SW 1271 (cell line): ENCODE measurements around the gene MCCD1.

ENCODE experiments used
- DNase-seq, 2 experiments: peaks; one replicate each; lab custom pipeline; 2025; lab: John Stamatoyannopoulos, UW

Gene MCCD1

DNA sequence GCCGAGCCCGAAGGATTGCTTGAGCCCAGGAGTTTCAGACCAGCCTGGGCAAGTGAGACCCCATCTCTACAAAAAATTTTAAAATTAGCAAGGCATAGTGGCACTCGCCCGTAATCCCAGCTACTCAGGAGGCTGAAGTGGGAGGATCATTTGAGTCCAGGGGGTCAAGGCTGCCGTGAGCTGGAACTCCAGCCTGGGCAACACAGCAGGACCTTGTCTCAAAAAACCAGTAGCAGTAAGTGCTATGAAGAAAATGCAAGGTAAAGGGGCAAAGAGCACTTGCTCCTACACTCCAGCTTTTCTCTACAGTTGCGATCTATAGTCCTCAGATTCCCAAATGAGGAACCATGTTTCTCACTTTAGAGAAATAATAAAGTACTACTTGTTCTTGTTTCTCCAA, 14.9 kb downstream of the MCCD1 start:
- no peak for DNase-seq

DNA sequence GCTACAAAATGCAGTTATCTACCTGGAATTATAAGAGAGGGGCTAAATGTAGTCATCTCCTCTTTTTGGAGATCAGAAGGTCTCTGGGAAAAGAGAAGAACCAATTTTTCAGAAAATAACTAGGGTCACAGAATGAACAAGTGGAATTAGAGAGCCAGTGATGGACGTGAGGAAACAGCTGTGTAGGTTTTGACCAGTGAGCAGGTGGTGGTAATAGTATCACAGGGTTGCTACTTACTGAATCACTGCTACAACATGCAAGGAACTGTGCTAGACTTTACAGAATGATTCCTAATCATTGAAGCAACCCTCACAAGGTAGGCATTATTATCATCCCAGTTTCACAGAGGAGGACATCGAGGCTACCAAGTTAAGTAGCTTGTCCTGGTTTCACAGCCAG, 15.9 kb downstream of the MCCD1 start:
- no peak for DNase-seq

DNA sequence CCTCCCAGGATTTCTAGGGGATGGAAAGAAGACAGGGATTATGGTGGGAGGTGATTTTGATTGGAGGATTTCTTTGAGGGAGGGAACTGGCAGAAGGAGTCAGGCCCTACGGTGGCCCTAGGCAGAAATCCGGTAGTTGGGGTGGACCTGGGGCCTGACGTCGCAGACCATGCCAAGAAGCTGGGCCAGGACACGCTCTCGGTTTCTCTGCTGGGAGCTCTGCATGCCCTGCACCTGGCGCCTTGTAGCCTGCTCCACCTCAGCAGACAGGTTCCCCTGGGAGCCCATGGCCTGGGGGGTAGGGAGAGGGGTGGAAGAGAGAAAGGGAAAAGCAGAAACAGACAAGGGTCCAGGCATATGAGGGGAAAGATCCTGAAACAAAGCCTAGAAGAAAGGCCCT, 16.5 kb downstream of the MCCD1 start:
- DNase-seq = no peak

DNA sequence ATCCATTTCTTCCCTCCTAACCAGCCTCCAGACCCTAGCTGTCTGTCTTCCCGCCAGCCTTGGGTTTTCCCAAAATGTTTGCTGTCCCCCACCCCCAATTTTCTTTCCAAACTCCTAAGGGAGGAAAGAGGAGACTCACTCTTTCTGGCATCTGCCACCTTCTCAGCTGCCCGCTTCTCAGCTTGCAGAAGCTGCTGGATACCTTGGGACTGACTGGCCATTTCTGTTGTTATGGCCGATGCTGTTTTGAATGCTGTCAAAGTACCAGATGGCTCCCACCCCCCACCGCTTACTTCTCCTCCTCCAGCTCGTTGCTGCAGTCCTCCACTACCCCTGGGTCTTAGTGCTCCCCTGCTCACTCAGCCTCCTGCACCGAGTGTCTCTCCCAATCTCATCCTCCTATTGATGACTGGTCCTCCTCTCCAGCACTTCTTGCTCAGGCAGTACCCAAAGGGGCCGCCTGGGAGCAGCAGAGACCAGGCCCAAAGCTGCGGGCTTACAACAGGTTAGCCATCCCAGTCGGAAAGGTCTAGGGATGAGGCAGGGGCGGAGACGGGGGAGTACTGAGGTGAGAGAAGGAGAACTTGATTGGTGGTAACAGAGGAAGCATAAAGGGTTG, 17.7 kb downstream of the MCCD1 start, which contains the start of gene ATP6V1G2:
Gene ATP6V1G2, minus strand, starts transcription at position 270 of the 619 bp plus-strand sequence. Its CDS starts 49 bp downstream, at position 221.
- peak; percentile 61 to 87 for DNase-seq

- peak; percentile 94 to 99 for DNase-seq
Observed at GRCh38 chr6:31546958-31547726, 18.4 kb downstream of the MCCD1 start, which contains the start of gene NFKBIL1. Gene NFKBIL1 (plus strand): TSS chr6:31547608. CDS start chr6:31547695, 87 bp downstream.

DNA sequence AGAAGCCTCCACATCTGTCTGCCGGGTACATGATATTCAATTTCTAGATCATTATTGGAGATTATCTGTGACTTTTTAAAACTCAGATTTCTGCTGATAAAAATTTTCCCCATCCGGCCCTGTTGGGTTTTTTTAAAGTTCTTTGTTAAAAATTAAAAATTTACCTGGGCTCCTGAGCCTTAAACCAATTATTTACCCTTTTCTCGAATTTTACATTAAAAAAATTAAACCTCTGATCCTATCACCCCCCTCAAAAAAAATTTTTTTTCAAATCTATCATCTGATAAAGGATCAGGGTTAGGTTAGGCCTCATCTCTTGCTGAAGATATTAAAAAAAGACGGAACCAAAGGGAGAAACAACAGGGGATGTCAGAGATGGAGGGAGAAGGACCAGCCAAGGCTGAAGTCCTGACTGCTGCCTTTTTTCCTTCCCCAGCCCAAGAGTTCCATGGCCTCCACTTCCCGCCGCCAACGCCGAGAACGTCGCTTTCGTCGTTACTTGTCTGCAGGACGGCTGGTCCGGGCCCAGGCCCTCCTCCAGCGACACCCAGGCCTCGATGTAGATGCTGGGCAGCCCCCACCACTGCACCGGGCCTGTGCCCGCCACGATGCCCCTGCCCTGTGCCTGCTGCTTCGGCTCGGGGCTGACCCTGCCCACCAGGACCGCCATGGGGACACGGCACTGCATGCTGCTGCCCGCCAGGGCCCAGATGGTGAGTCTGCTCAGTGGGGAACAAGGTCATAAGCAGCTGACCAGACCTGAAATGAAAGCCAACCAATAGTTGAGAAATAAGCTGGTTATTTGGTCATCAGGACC, 19.2 kb downstream of the MCCD1 start:
- no peak for DNase-seq

GRCh38 chr6:31548544-31548873, 19.7 kb downstream of the MCCD1 start:
- no peak for DNase-seq

- DNase-seq = peak; percentile 23 to 74
Observed at GRCh38 chr6:31551371-31551770, 22.6 kb downstream of the MCCD1 start.

GRCh38 chr6:31556307-31556706, 27.5 kb downstream of the MCCD1 start:
- DNase-seq = no peak

GRCh38 chr6:31557443-31558317, 28.9 kb downstream of the MCCD1 start:
- no peak for DNase-seq

DNA sequence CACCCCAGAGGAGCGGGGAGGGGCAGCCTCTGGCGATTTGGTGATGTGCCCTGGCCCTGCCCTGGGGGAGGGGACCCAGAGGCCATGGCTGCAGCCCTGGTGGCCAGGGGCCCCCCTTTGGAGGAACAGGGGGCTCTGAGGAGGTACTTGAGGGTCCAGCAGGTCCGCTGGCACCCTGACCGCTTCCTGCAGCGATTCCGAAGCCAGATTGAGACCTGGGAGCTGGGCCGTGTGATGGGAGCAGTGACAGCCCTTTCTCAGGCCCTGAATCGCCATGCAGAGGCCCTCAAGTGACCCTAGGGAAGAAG, 29.5 kb downstream of the MCCD1 start:
- no peak for DNase-seq

GRCh38 chr6:31558631-31559500, 30.1 kb downstream of the MCCD1 start:
- no peak for DNase-seq

DNA sequence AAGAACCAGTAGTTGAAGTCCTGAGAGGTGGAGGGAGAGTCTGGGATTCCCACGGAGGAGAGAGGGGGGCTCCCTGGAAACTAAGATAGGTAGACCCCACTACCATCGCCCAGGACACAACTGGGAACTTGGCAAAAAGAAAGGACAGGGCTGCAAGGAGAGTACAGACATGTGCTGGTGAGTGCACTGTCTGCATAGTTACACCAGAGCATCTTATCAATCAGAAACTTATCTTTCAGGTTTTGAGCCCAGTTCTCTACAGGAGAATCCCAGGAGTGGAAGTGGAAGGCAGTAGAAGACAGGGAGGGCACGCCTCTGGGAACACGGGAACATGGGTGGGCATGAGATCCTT, 30.8 kb downstream of the MCCD1 start:
- no peak for DNase-seq

DNA sequence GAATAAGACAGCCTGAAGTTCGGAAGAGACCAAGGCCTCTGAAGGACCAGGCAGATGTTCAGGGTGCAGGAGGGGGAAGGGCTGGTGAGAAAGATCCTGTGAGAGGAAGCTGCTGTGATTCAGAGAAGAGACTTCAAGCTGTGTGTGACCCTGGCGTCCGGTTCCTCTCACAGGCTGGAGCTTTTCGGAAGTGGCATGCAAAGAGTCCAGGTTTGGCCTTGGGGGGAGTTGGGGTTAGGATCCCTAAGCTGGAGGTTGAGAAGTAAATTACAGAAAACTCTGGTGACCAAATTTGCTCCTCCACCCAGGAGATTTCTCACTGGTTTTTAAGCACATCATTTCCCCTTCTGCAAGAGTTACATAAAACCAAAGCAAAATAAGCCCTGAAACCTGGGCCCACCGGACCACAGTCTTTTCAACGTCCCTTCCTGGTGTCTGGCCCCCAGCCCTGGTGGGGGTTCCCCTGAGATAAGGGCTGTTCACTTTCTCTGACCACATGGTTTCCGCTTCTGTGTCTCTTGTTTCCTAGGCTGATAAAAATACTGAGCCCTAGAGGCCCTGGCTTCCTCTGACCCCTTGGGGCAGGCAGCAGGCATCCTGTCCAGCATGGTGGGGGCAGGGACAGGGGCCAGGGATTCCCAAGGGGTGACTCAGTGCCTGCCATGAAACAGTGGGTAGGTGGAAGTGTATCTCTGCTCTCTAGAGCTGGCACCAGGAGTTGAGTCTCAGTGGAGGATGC, 31.4 kb downstream of the MCCD1 start:
- DNase-seq = peak; percentile 82 to 92

DNA sequence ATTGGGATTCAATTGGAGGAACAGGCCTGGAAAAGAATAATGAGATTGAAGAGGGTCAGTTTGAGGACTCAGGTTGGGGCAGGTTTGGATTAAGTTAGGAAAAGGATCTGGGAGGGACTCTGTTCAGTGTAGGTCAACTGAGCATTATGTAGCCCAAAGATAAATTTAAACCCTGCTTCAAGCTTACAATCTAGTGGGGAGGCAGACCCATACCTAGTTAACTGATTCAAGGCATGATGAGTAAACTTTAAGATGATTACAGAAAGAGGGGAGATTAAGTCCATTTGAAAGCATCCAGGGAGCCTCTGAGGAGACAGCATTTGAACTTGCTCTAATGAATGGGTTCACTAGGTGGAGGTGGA, 31.9 kb downstream of the MCCD1 start:
- no peak for DNase-seq

GRCh38 chr6:31567531-31568370, 39.0 kb downstream of the MCCD1 start:
- no peak for DNase-seq

DNA sequence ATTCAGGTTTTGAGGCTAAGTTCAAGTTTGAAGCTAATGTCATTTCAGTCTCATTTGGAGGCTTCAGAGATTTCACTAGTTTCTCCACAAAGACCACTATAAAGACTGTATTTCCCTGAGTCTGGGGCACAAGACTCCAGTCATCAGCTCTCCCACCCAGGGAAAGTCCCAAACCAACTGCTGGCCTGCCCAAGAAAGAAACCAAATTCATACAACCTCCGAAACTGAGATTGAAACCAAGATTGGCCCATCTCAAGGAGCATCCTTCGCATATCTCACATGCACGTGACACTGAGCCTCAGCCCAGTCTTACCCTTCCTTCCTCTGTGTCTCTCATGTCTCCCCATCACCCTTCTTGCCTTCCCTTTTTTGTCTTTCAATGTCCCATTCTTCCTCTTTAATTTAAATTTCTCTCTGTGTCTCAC, 39.8 kb downstream of the MCCD1 start:
- DNase-seq = no peak

DNA sequence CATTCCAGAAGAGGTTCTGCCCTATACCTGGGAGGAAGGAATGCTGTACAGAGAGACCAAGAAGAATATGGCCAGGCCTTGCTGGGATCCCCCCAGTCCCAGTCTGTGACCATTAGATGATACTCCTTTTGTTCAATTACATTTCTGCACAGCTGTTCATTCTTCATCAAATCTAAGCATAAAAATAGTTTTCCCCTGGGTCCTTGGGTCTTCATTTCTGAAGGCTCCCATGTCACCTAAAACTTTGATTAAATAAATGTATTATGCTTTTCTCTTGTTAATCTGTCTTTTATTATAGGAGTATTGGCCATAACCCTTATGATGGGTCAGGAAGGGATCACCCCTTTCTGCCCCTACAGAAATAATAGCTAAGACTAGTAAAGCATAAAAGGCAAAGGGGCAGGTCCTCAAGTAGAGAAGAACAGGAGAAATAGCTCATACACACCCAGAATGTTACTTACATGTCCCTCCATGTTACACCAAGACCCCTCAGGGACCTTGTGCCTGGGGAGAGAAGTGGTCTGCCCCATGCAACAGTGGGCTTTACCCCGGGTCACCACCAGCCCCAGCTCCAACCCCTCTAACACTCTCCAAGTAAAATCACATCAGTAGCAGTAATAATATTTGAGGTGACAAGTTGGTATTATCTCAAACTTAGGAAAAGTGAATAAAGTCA, 41.2 kb downstream of the MCCD1 start:
- no peak for DNase-seq
